Measurements from ENCODE around the gene FAM90A1.
"Not testable (repeated sequence)": the region's sequence is repeated elsewhere in the genome, so short reads cannot be mapped to it uniquely, and the experiment has no call there.

Gene FAM90A1

GRCh38 chr12:8226992-8227731 is at the start of gene FAM90A1:
Gene FAM90A1 (minus strand): TSS chr12:8227618. CDS start chr12:8224832, 2,786 bp downstream.
- not testable (repeated sequence) for DNase-seq (ENCODE audit: low read depth, low spot score)

GRCh38 chr12:8276397-8276796 is 49.0 kb upstream of the FAM90A1 start:
- DNase-seq (ENCODE audit: low read depth, low spot score) = not testable (repeated sequence)

GRCh38 chr12:8266706-8267105 is 39.3 kb upstream of the FAM90A1 start:
- DNase-seq (ENCODE audit: low read depth, low spot score) = not testable (repeated sequence)

- DNase-seq (ENCODE audit: low read depth, low spot score) = not testable (repeated sequence)
These were observed 36.8 kb upstream of the FAM90A1 start for GRCh38 chr12:8264236-8264635.

- not testable (repeated sequence) for DNase-seq (ENCODE audit: low read depth, low spot score)
These were observed 33.7 kb upstream of the FAM90A1 start for GRCh38 chr12:8261111-8261554.

- DNase-seq (ENCODE audit: low read depth, low spot score) = not testable (repeated sequence)
These were observed 28.9 kb upstream of the FAM90A1 start for GRCh38 chr12:8256356-8256755.

GRCh38 chr12:8254705-8255104 is 27.3 kb upstream of the FAM90A1 start:
- DNase-seq (ENCODE audit: low read depth, low spot score) = not testable (repeated sequence)

GRCh38 chr12:8252056-8252818 is 24.8 kb upstream of the FAM90A1 start:
- not testable (repeated sequence) for DNase-seq (ENCODE audit: low read depth, low spot score)

- DNase-seq (ENCODE audit: low read depth, low spot score) = not testable (repeated sequence)
These were observed 24.2 kb upstream of the FAM90A1 start for GRCh38 chr12:8251616-8252015.

- DNase-seq (ENCODE audit: low read depth, low spot score) = peak; percentile 44
These were observed 19.6 kb upstream of the FAM90A1 start for GRCh38 chr12:8246941-8247535.

- not testable (repeated sequence) for DNase-seq (ENCODE audit: low read depth, low spot score)
These were observed 16.3 kb upstream of the FAM90A1 start for GRCh38 chr12:8243682-8244161.

- peak; percentile 98 for DNase-seq (ENCODE audit: low read depth, low spot score)
These were observed 15.7 kb upstream of the FAM90A1 start for GRCh38 chr12:8242880-8243681.

- DNase-seq (ENCODE audit: low read depth, low spot score) = not testable (repeated sequence)
These were observed 15.1 kb upstream of the FAM90A1 start for GRCh38 chr12:8242622-8242879.

GRCh38 chr12:8241917-8242621 is 14.7 kb upstream of the FAM90A1 start:
- peak; percentile 50 for DNase-seq (ENCODE audit: low read depth, low spot score)

GRCh38 chr12:8240340-8241114 is 13.1 kb upstream of the FAM90A1 start:
- not testable (repeated sequence) for DNase-seq (ENCODE audit: low read depth, low spot score)

- not testable (repeated sequence) for DNase-seq (ENCODE audit: low read depth, low spot score)
These were observed 9.6 kb upstream of the FAM90A1 start for GRCh38 chr12:8237031-8237430.

GRCh38 chr12:8235316-8236157 is 8.1 kb upstream of the FAM90A1 start:
- peak; percentile 66 for DNase-seq (ENCODE audit: low read depth, low spot score)

- not testable (repeated sequence) for DNase-seq (ENCODE audit: low read depth, low spot score)
These were observed 7.3 kb upstream of the FAM90A1 start for GRCh38 chr12:8234746-8235145.

- not testable (repeated sequence) for DNase-seq (ENCODE audit: low read depth, low spot score)
These were observed 6.6 kb upstream of the FAM90A1 start for GRCh38 chr12:8233935-8234495.

All from astrocyte of the hippocampus (primary cell).